Measurements from ENCODE around the gene TMEM187. TPM values are rescaled to one million over a fixed set of nuclear protein-coding genes. Genes with fewer than 3 reads are reported as not detected.

The TMEM187 gene
- polyA plus RNA-seq, 2 donors: 2.5 to 3.3 TPM

DNA sequence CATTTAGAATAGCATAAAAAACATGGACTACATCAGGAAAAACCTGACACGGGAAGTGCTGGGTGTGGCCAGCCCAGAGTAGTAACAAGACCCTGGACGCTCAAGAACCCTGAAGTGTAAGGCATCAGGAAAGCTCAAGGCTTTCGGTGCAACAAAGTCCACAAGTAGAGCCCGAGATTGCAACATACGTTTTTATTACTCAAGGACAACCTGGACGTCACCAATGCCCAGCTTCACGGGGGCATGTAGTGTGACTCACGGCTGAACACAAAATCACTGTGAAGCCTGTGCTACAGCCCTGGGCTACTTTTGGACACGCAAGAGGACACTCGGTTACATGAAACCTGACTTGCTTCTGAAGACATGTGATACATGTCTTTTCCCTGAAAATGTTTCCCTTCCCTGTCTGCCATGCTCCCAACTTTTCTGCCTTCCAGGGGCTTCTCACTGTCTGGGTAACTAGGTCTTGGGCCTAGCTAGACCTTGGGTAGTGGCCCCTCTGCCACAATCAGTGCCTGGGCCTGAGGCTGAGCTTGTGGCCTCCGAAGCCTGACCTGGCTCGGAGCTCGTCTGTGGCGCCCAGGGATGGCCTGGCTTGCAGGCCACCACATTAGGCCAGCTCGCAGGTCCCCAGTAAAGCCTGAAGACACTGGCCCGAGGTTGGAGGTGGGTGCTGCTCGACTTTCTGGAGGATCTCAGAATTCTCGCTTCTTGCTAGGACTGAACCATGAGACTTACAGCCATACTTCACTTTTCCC lies 38.0 kb downstream of the TMEM187 start:
- Histone ChIP-seq H3K9me3 (ENCODE audit: control insufficient read depth in 2 of 2, insufficient read depth in 1 of 2, low read depth in 1 of 2, low read length in 1 of 2) (no peaks in the 10 kb centered on the region), H3K27ac (ENCODE audit: low read depth in 2 of 2, low read length in 1 of 2) (no peak overlapping the region), H3K4me1 (ENCODE audit: control insufficient read depth in 2 of 2, insufficient read depth in 2 of 2, low read length in 1 of 2) (no peaks in the 10 kb centered on the region), H3K27me3 (ENCODE audit: control insufficient read depth in 1 of 2, insufficient read depth in 2 of 2, low read length in 2 of 2) (no peaks in the 10 kb centered on the region), H3K4me3 (ENCODE audit: low read depth in 1 of 2, low read length in 2 of 2) (no peak overlapping the region), H3K36me3 (ENCODE audit: control insufficient read depth in 2 of 2, insufficient read depth in 2 of 2, low read length in 1 of 2) (peaks cover 0 to 12% of the 10 kb centered on the region in 2 donors)
- 84 to 86% methylated on average over 18 of the region's 18 CpGs for WGBS, 2 donors

DNA sequence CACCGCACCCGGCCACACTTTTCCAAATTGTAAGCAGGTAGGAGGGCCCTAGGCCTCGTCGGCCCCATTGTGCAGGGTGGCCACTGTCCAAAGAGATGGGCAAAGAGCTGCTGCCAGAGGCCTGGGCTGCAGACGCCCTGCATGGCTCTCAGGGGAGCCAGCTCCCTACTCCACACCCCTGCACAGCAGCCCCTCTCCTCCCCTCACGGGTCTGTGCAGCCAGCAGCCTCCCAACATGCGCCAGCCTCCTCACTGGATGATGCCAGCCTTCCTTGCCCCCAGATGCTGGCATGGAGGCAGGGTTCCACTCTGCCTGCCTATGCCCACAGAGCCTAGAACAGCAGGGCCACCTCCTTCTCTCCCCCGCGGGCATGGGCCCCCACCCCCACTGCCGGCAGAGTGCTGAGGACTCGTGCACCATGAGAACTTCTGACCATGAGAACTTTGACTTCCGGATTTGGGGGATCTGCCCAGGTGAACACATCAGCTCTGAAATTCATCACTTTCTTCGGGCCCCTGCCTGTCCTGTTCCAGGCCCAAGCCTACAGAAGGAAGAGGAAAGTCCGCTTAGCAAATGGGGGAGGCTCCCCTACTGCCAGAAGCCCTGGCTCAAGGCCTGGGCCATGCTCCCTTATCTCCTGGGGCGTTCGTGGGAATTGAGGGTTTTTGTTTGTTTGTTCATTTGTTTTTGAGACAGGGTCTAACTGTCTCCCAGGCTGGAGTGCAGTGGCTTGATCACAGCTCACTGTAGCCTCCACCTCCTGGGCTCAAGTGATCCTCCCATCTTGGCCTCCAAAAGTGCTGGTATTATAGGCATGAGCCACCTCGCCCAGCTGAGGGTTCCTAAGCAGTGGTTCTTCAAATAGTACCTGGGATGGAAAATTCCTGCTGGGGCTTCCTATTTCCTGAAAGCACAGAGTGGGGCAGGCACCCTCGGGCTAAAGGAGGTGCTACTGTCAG lies 39.1 kb downstream of the TMEM187 start:
- Histone ChIP-seq H3K36me3 (ENCODE audit: control insufficient read depth in 2 of 2, insufficient read depth in 2 of 2, low read length in 1 of 2) (peaks cover 0 to 22% of the 10 kb centered on the region in 2 donors), H3K27me3 (ENCODE audit: control insufficient read depth in 1 of 2, insufficient read depth in 2 of 2, low read length in 2 of 2) (no peaks in the 10 kb centered on the region), H3K9me3 (ENCODE audit: control insufficient read depth in 2 of 2, insufficient read depth in 1 of 2, low read depth in 1 of 2, low read length in 1 of 2) (no peaks in the 10 kb centered on the region), H3K4me1 (ENCODE audit: control insufficient read depth in 2 of 2, insufficient read depth in 2 of 2, low read length in 1 of 2) (no peaks in the 10 kb centered on the region), H3K4me3 (ENCODE audit: low read depth in 1 of 2, low read length in 2 of 2) (no peak overlapping the region), H3K27ac (ENCODE audit: low read depth in 2 of 2, low read length in 1 of 2) (no peak overlapping the region)
- WGBS, 2 donors: 80 to 85% methylated on average over 18 of the region's 18 CpGs

GRCh38 chrX:154012336-154012991 lies 39.9 kb downstream of the TMEM187 start:
- WGBS, 2 donors: 71 to 82% methylated on average over 17 of the region's 17 CpGs
- H3K27ac ChIP-seq (ENCODE audit: low read depth in 2 of 2, low read length in 1 of 2): no peak overlapping the region
- H3K27me3 ChIP-seq (ENCODE audit: control insufficient read depth in 1 of 2, insufficient read depth in 2 of 2, low read length in 2 of 2): no peaks in the 10 kb centered on the region
- peaks cover 0 to 23% of the 10 kb centered on the region in 2 donors for H3K36me3 ChIP-seq (ENCODE audit: control insufficient read depth in 2 of 2, insufficient read depth in 2 of 2, low read length in 1 of 2)
- no peaks in the 10 kb centered on the region for H3K9me3 ChIP-seq (ENCODE audit: control insufficient read depth in 2 of 2, insufficient read depth in 1 of 2, low read depth in 1 of 2, low read length in 1 of 2)
- no peaks in the 10 kb centered on the region for H3K4me1 ChIP-seq (ENCODE audit: control insufficient read depth in 2 of 2, insufficient read depth in 2 of 2, low read length in 1 of 2)
- no peak overlapping the region for H3K4me3 ChIP-seq (ENCODE audit: low read depth in 1 of 2, low read length in 2 of 2)

GRCh38 chrX:154013001-154013421 lies 40.5 kb downstream of the TMEM187 start:
- Histone ChIP-seq H3K9me3 (ENCODE audit: control insufficient read depth in 2 of 2, insufficient read depth in 1 of 2, low read depth in 1 of 2, low read length in 1 of 2) (no peaks in the 10 kb centered on the region), H3K27me3 (ENCODE audit: control insufficient read depth in 1 of 2, insufficient read depth in 2 of 2, low read length in 2 of 2) (no peaks in the 10 kb centered on the region), H3K27ac (ENCODE audit: low read depth in 2 of 2, low read length in 1 of 2) (no peak overlapping the region), H3K36me3 (ENCODE audit: control insufficient read depth in 2 of 2, insufficient read depth in 2 of 2, low read length in 1 of 2) (peaks cover 0 to 23% of the 10 kb centered on the region in 2 donors), H3K4me3 (ENCODE audit: low read depth in 1 of 2, low read length in 2 of 2) (no peak overlapping the region), H3K4me1 (ENCODE audit: control insufficient read depth in 2 of 2, insufficient read depth in 2 of 2, low read length in 1 of 2) (no peaks in the 10 kb centered on the region)
- WGBS, 2 donors: 62 to 76% methylated on average over 11 to 17 of the region's 17 CpGs

DNA sequence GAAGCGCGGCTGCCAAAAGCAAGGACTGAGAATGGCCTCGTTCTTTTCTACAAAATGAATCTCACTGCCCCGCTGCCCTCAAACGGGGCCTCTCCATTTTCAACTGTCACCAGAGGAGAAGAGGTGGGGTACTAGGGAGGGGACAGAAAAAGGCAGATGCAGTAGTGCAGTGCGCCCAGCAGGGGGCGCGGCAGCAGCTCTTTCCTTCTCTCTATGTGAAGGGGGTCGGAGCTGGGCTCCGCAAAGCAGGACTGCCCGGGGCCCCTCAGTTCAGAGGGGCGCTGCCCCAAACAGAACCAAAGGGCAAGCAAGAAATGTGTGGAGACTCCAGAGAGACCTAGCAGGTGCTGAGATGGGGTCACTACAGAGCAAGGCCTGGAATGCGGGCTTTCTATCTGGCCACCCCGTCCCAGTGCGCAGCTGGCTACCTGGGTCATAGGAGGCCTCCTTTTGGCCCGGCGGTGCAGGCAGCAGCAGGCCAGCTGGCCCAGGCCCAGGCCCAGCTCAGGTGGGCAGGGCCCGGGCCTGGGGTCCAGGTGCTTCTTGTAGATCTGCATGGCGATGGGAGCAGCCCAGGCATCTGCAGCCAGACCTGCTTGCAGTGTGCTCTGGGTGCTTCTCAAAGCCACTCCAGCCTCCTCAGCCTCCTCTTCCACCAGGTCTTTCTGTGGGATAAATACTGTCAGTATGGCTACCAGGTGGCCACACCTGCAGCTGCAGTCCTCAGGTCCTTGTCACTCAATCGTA lies 41.2 kb downstream of the TMEM187 start:
- Histone ChIP-seq H3K27ac (ENCODE audit: low read depth in 2 of 2, low read length in 1 of 2) (no peak overlapping the region), H3K4me1 (ENCODE audit: control insufficient read depth in 2 of 2, insufficient read depth in 2 of 2, low read length in 1 of 2) (peaks cover 0 to 3% of the 10 kb centered on the region in 2 donors), H3K36me3 (ENCODE audit: control insufficient read depth in 2 of 2, insufficient read depth in 2 of 2, low read length in 1 of 2) (peaks cover 0 to 23% of the 10 kb centered on the region in 2 donors), H3K27me3 (ENCODE audit: control insufficient read depth in 1 of 2, insufficient read depth in 2 of 2, low read length in 2 of 2) (no peaks in the 10 kb centered on the region), H3K9me3 (ENCODE audit: control insufficient read depth in 2 of 2, insufficient read depth in 1 of 2, low read depth in 1 of 2, low read length in 1 of 2) (no peaks in the 10 kb centered on the region), H3K4me3 (ENCODE audit: low read depth in 1 of 2, low read length in 2 of 2) (no peak overlapping the region)
- WGBS, 2 donors: 44 to 46% methylated on average over 19 to 20 of the region's 20 CpGs

- 82 to 87% methylated on average over 24 of the region's 24 CpGs for WGBS, 2 donors
- H3K4me3 ChIP-seq (ENCODE audit: low read depth in 1 of 2, low read length in 2 of 2): no peak overlapping the region
- peaks cover 0 to 23% of the 10 kb centered on the region in 2 donors for H3K36me3 ChIP-seq (ENCODE audit: control insufficient read depth in 2 of 2, insufficient read depth in 2 of 2, low read length in 1 of 2)
- no peaks in the 10 kb centered on the region for H3K27me3 ChIP-seq (ENCODE audit: control insufficient read depth in 1 of 2, insufficient read depth in 2 of 2, low read length in 2 of 2)
- no peaks in the 10 kb centered on the region for H3K9me3 ChIP-seq (ENCODE audit: control insufficient read depth in 2 of 2, insufficient read depth in 1 of 2, low read depth in 1 of 2, low read length in 1 of 2)
- no peak overlapping the region for H3K27ac ChIP-seq (ENCODE audit: low read depth in 2 of 2, low read length in 1 of 2)
- H3K4me1 ChIP-seq (ENCODE audit: control insufficient read depth in 2 of 2, insufficient read depth in 2 of 2, low read length in 1 of 2): peaks cover 0 to 3% of the 10 kb centered on the region in 2 donors
Measured at GRCh38 chrX:154014429-154015380, 42.2 kb downstream of the TMEM187 start.

GRCh38 chrX:154015581-154016264 lies 43.2 kb downstream of the TMEM187 start:
- no peaks in the 10 kb centered on the region for H3K9me3 ChIP-seq (ENCODE audit: control insufficient read depth in 2 of 2, insufficient read depth in 1 of 2, low read depth in 1 of 2, low read length in 1 of 2)
- H3K4me1 ChIP-seq (ENCODE audit: control insufficient read depth in 2 of 2, insufficient read depth in 2 of 2, low read length in 1 of 2): peaks cover 0 to 8% of the 10 kb centered on the region in 2 donors
- no peak overlapping the region for H3K4me3 ChIP-seq (ENCODE audit: low read depth in 1 of 2, low read length in 2 of 2)
- no peaks in the 10 kb centered on the region for H3K27me3 ChIP-seq (ENCODE audit: control insufficient read depth in 1 of 2, insufficient read depth in 2 of 2, low read length in 2 of 2)
- H3K27ac ChIP-seq (ENCODE audit: low read depth in 2 of 2, low read length in 1 of 2): no peak overlapping the region
- 75 to 81% methylated on average over 16 of the region's 16 CpGs for WGBS, 2 donors
- H3K36me3 ChIP-seq (ENCODE audit: control insufficient read depth in 2 of 2, insufficient read depth in 2 of 2, low read length in 1 of 2): peaks cover 0 to 23% of the 10 kb centered on the region in 2 donors

Data from esophagus (tissue), 2 donors.